Measurements from ENCODE around the gene SORBS1. TPM values are rescaled to one million over a fixed set of nuclear protein-coding genes. Genes with fewer than 3 reads are reported as not detected.

SORBS1 gene
- total and polyA plus RNA-seq, 2 of the 13 experiments (the other 11 are each of a cell fraction or from before 2014, with no cell fraction given), result 16.8 to 39.8 TPM

DNA sequence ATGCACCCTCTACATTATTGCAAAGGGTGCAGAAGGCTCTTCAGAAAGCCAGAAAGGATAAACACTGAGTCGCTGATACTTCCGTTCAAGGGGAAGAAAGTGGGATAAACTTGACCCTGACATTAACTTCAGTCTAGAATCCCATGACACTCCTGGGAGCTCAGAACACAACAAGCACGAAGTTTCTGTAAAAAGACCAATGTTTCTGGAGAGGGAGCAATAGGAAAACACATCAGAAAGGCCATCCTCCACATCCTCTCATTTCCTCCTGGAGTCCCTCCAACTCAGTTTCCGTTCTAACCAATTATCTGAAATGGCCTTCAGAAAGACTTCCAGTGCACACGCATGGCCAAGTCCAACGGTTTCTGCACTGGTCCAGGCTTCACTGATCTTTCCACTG lies 113.5 kb downstream of the SORBS1 start:
- FAIRE-seq (no peak), ATAC-seq (no peak), DNase-seq (ENCODE audit: low spot score) (no peak)
- TF ChIP-seq, protein P1, sequence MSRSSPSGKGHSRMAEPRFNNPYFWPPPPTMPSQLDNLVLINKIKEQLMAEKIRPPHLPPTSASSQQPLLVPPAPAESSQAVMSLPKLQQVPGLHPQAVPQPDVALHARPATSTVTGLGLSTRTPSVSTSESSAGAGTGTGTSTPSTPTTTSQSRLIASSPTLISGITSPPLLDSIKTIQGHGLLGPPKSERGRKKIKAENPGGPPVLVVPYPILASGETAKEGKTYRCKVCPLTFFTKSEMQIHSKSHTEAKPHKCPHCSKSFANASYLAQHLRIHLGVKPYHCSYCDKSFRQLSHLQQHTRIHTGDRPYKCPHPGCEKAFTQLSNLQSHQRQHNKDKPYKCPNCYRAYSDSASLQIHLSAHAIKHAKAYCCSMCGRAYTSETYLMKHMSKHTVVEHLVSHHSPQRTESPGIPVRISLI (CRISPR knock-in tag; IDR thresholded peaks at IDR 0.05; ENCODE audit: borderline replicate concordance), result no peak
- TF ChIP-seq, protein P2, sequence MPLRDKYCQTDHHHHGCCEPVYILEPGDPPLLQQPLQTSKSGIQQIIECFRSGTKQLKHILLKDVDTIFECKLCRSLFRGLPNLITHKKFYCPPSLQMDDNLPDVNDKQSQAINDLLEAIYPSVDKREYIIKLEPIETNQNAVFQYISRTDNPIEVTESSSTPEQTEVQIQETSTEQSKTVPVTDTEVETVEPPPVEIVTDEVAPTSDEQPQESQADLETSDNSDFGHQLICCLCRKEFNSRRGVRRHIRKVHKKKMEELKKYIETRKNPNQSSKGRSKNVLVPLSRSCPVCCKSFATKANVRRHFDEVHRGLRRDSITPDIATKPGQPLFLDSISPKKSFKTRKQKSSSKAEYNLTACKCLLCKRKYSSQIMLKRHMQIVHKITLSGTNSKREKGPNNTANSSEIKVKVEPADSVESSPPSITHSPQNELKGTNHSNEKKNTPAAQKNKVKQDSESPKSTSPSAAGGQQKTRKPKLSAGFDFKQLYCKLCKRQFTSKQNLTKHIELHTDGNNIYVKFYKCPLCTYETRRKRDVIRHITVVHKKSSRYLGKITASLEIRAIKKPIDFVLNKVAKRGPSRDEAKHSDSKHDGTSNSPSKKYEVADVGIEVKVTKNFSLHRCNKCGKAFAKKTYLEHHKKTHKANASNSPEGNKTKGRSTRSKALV (CRISPR knock-in tag; IDR thresholded peaks at IDR 0.05), result no peak
- TF ChIP-seq SMAD9 (CRISPR knock-in tag; IDR thresholded peaks at IDR 0.05) (no peak), ZNF251 (CRISPR knock-in tag; IDR thresholded peaks at IDR 0.05) (no peak)
- POLR2A ChIA-PET, result no interaction called here
- Histone ChIP-seq H3K27ac (ENCODE audit: extremely low read length, insufficient read depth, low read length) (no peak overlapping the region), H3K4me1 (ENCODE audit: insufficient read depth, low read length) (peaks cover 98% of the 10 kb centered on the region), H2AFZ (ENCODE audit: low read length) (no peak overlapping the region), H3K4me3 (replicated peaks in 1 of 3; ENCODE audit: insufficient read depth in 1 of 3, low read depth in 2 of 3, low read length in 3 of 3) (no peak overlapping the region), H3K9ac (ENCODE audit: insufficient read depth, low read depth, low read length) (no peak overlapping the region), H3K9me3 (ENCODE audit: low read length) (no peaks in the 10 kb centered on the region), H3K36me3 (replicated peaks in 1 of 2; ENCODE audit: control insufficient read depth in 1 of 2, insufficient read depth in 2 of 2, low read length in 2 of 2) (no peaks in the 10 kb centered on the region), H3K79me2 (ENCODE audit: insufficient read depth, low read length) (peaks cover 51% of the 10 kb centered on the region), H3K4me2 (ENCODE audit: low read depth, low read length) (no peak overlapping the region), H4K20me1 (ENCODE audit: insufficient read depth, low read length) (no peaks in the 10 kb centered on the region), H3K27me3 (ENCODE audit: control insufficient read depth in 1 of 2, insufficient read depth in 2 of 2, low read length in 2 of 2) (no peaks in the 10 kb centered on the region)
- in situ Hi-C loops (cut with HindIII; ENCODE audit: extremely low pct_ligation_motif_present, low pct_unique_long_range_greater_than_20kb), result loop anchor here (25.0 kb wide), 1 partner anchor 115 kb away; the partner anchor contains the start of gene SORBS1
- CTCF ChIA-PET (ENCODE audit: low intra/inter-chr PET ratio, low total read pairs), result no interaction called here
- no TSS peak for BruUV-seq (replicated peaks)
- 92% methylated on average over 6 of the region's 6 CpGs for WGBS (ENCODE audit: low lambda C conversion rate)
- intact Hi-C loops (cut with micrococcal nuclease; ENCODE audit: unreplicated experiment), result no loop called here
